ENCODE results near the gene ELOVL4.

DNA sequence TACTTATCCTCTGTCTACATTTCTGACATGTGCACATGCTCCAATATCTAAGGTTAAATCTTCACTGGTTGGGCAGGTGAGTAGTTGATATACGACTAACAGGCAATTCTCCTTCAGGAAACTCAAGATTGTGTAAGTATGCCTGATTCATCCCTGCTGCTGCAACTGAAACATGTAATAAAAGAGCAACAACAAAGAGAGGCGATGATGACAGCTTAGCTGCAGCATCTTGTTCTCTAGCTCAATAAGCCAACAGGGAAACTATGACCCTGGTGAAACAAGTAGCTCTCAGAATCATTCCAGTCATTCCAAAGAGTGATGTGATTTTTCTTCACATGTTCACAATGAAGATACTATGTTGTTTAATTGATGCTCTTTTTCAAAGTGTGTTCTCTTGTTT lies 74.4 kb downstream of the ELOVL4 start:
- TF ChIP-seq, protein P1, sequence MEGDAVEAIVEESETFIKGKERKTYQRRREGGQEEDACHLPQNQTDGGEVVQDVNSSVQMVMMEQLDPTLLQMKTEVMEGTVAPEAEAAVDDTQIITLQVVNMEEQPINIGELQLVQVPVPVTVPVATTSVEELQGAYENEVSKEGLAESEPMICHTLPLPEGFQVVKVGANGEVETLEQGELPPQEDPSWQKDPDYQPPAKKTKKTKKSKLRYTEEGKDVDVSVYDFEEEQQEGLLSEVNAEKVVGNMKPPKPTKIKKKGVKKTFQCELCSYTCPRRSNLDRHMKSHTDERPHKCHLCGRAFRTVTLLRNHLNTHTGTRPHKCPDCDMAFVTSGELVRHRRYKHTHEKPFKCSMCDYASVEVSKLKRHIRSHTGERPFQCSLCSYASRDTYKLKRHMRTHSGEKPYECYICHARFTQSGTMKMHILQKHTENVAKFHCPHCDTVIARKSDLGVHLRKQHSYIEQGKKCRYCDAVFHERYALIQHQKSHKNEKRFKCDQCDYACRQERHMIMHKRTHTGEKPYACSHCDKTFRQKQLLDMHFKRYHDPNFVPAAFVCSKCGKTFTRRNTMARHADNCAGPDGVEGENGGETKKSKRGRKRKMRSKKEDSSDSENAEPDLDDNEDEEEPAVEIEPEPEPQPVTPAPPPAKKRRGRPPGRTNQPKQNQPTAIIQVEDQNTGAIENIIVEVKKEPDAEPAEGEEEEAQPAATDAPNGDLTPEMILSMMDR (IDR thresholded peaks at IDR 0.05; ENCODE audit: poor library complexity), result no peak
- TF ChIP-seq EZH2 (IDR thresholded peaks at IDR 0.05; ENCODE audit: borderline replicate concordance), result no peak

All from hepatocyte (in vitro differentiated cells).